Immature natural killer cell (primary cell): ENCODE data around the gene PPDPF. TPM values are rescaled to one million over a fixed set of nuclear protein-coding genes. Genes with fewer than 3 reads are reported as not detected.
"Not testable (repeated sequence)": the region's sequence is repeated elsewhere in the genome, so short reads cannot be mapped to it uniquely, and the experiment has no call there.

ENCODE experiments used
- DNase-seq, 3 donors: peaks; one replicate each; pipeline ENCODE4 v3.0.0; 2022; ENCODE audit warnings: mixed read lengths in 1 of 3
- H3K27ac Mint-ChIP-seq, 6 donors: one replicate each; pipeline ENCODE4 v1.8.0; 2020; ENCODE audit warnings: mixed read lengths in 6 of 6, mild to moderate bottlenecking in 5 of 6, inconsistent platforms in 4 of 6, moderate library complexity in 3 of 6
- H3K27me3 Mint-ChIP-seq, 3 donors: one replicate each; pipeline ENCODE4 v1.8.0; 2020 to 2021; ENCODE audit warnings: low read depth in 3 of 3, mild to moderate bottlenecking in 3 of 3, mixed read lengths in 3 of 3, moderate library complexity in 3 of 3, inconsistent platforms in 1 of 3
- H3K36me3 Mint-ChIP-seq, 3 donors: one replicate each; pipeline ENCODE4 v1.8.0; 2020; ENCODE audit warnings: mixed read lengths in 3 of 3, inconsistent platforms in 2 of 3, mild to moderate bottlenecking in 2 of 3
- H3K4me1 Mint-ChIP-seq, 2 donors: one replicate each; pipeline ENCODE4 v1.8.0; 2020; ENCODE audit warnings: inconsistent platforms in 2 of 2, mild to moderate bottlenecking in 2 of 2, mixed read lengths in 2 of 2, moderate library complexity in 1 of 2
- H3K4me3 Mint-ChIP-seq, 5 donors: one replicate each; pipeline ENCODE4 v1.8.0; 2020; ENCODE audit warnings: mild to moderate bottlenecking in 5 of 5, mixed read lengths in 5 of 5, inconsistent platforms in 3 of 5, moderate library complexity in 3 of 5
- H3K9me3 Mint-ChIP-seq, 6 donors: one replicate each; pipeline ENCODE4 v1.8.0; 2020; ENCODE audit warnings: mild to moderate bottlenecking in 6 of 6, mixed read lengths in 6 of 6, inconsistent platforms in 4 of 6, moderate library complexity in 3 of 6
- polyA plus RNA-seq, 3 donors: library from polyadenylated mRNA; unstranded; fragments of 300-500 nt; fragmentation: Illumina TruSeq; gene quantifications; one replicate each; pipeline ENCODE4 v1.2.3, GENCODE V29; 2021

PPDPF gene
- polyA plus RNA-seq, 3 donors from 2014 or later = 14.9 to 84.3 (median 41.9) TPM

DNA sequence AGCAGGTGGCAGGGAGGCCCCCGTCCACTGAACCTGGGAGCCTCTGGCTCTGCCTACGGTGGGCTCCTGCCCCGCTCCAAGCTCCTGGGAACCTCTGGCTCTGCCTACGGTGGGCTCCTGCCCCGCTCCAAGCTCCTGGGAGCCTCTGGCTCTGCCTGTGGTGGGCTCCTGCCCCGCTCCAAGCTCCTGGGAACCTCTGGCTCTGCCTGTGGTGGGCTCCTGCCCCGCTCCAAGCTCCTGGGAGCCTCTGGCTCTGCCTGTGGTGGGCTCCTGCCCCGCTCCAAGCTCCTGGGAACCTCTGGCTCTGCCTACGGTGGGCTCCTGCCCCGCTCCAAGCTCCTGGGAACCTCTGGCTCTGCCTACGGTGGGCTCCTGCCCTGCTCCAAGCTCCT lies 50.5 kb downstream of the PPDPF start:
- H3K4me3 Mint-ChIP-seq, DNase-seq, H3K9me3 Mint-ChIP-seq, H3K36me3 Mint-ChIP-seq, H3K27ac Mint-ChIP-seq: not testable (repeated sequence)
- peaks cover 22 to 26% of the 10 kb centered on the region in 2 donors for H3K4me1 Mint-ChIP-seq
- peaks cover 15 to 18% (median 15%) of the 10 kb centered on the region in 3 donors for H3K27me3 Mint-ChIP-seq

Other genes starting within 250 kb of the PPDPF start
- gene ARFGAP1, start 248.0 kb upstream of the PPDPF start, polyA plus RNA-seq = 10 to 100 TPM in 2 of 3 donors, 1 to 10 TPM in 1; 8.8 to 20.9 (median 16.5) TPM
- not detected for gene COL20A1, start 227.6 kb upstream of the PPDPF start, polyA plus RNA-seq
- gene CHRNA4, start 159.4 kb upstream of the PPDPF start, polyA plus RNA-seq = not detected
- under 1 TPM in 1 of 3 donors, not detected in 2; 0.73 TPM for gene KCNQ2, start 48.1 kb upstream of the PPDPF start, polyA plus RNA-seq
- gene EEF1A2, start 21.7 kb upstream of the PPDPF start, polyA plus RNA-seq = not detected
- gene PTK6, start 16.6 kb downstream of the PPDPF start, polyA plus RNA-seq = under 1 TPM in 1 of 3 donors, not detected in 2; 0.37 TPM
- gene SRMS, start 27.0 kb downstream of the PPDPF start, polyA plus RNA-seq = not detected
- not detected for gene FNDC11, start 33.4 kb downstream of the PPDPF start, polyA plus RNA-seq
- gene HELZ2, start 53.5 kb downstream of the PPDPF start, polyA plus RNA-seq = 10 to 100 TPM in 1 of 3 donors, 1 to 10 TPM in 2; 2.4 to 11.3 (median 3.7) TPM
- gene GMEB2, start 106.3 kb downstream of the PPDPF start, polyA plus RNA-seq = 10 to 100 TPM in 1 of 3 donors, 1 to 10 TPM in 1, not detected in 1; 2.7 to 11.4 TPM
- 1 to 10 TPM in 2 of 3 donors, under 1 TPM in 1; 0.36 to 1.6 (median 1.1) TPM for gene STMN3, start 132.7 kb downstream of the PPDPF start, polyA plus RNA-seq
- gene RTEL1, start 137.5 kb downstream of the PPDPF start, polyA plus RNA-seq = 1 to 10 TPM in 2 of 3 donors, not detected in 1; 1.5 to 7.3 TPM
- gene TNFRSF6B, start 175.9 kb downstream of the PPDPF start, polyA plus RNA-seq = not detected
- 10 to 100 TPM; 43.0 to 72.7 (median 54.3) TPM for gene ARFRP1, start 187.2 kb downstream of the PPDPF start, polyA plus RNA-seq
- gene ZGPAT, start 187.3 kb downstream of the PPDPF start, polyA plus RNA-seq = 10 to 100 TPM; 26.6 to 64.1 (median 33.9) TPM
- 100 to 1,000 TPM; 177 to 227 (median 180) TPM for gene LIME1, start 215.9 kb downstream of the PPDPF start, polyA plus RNA-seq
- 1 to 10 TPM; 1.5 to 3.6 (median 3.2) TPM for gene SLC2A4RG, start 219.0 kb downstream of the PPDPF start, polyA plus RNA-seq